OCI-M1 (cell line): ENCODE data around the gene DPF1.
A peak's percentile ranks its signal among the peaks of the same experiment; 100 is the strongest.

Source experiments
- DNase-seq: peaks from one replicate; lab custom pipeline; 2025; lab: John Stamatoyannopoulos, UW

The DPF1 gene

GRCh38 chr19:38197937-38198704 is 25.9 kb downstream of the DPF1 start:
- DNase-seq, result no peak

GRCh38 chr19:38196948-38197656 is 26.9 kb downstream of the DPF1 start:
- no peak for DNase-seq

- DNase-seq, result no peak
Observed at GRCh38 chr19:38196245-38196837, 27.7 kb downstream of the DPF1 start.

- no peak for DNase-seq
Observed at GRCh38 chr19:38195237-38195636, 28.8 kb downstream of the DPF1 start.

- DNase-seq, result no peak
Observed at GRCh38 chr19:38194061-38194701, 29.8 kb downstream of the DPF1 start.

GRCh38 chr19:38193445-38193844 is 30.6 kb downstream of the DPF1 start:
- no peak for DNase-seq

GRCh38 chr19:38191747-38192146 is 32.3 kb downstream of the DPF1 start:
- no peak for DNase-seq

- no peak for DNase-seq
Observed at GRCh38 chr19:38190793-38191192, 33.2 kb downstream of the DPF1 start.

GRCh38 chr19:38190061-38190460 is 34.0 kb downstream of the DPF1 start:
- peak; percentile 8 for DNase-seq

GRCh38 chr19:38185562-38185961 is 38.5 kb downstream of the DPF1 start:
- DNase-seq, result no peak

- no peak for DNase-seq
Observed at GRCh38 chr19:38184815-38185214, 39.2 kb downstream of the DPF1 start.

- no peak for DNase-seq
Observed at GRCh38 chr19:38183251-38183897, 40.6 kb downstream of the DPF1 start.

- no peak for DNase-seq
Observed at GRCh38 chr19:38182536-38183210, 41.3 kb downstream of the DPF1 start.

GRCh38 chr19:38180071-38180470 is 44.0 kb downstream of the DPF1 start:
- DNase-seq, result no peak

- DNase-seq, result no peak
Observed at GRCh38 chr19:38175422-38175821, 48.6 kb downstream of the DPF1 start.

GRCh38 chr19:38173291-38174041 is 50.6 kb downstream of the DPF1 start:
- no peak for DNase-seq

GRCh38 chr19:38172001-38172400 is 52.0 kb downstream of the DPF1 start:
- no peak for DNase-seq

GRCh38 chr19:38170334-38170733 is 53.7 kb downstream of the DPF1 start:
- DNase-seq, result no peak

GRCh38 chr19:38168637-38169036 is 55.4 kb downstream of the DPF1 start:
- no peak for DNase-seq

GRCh38 chr19:38165335-38165734 is 58.7 kb downstream of the DPF1 start:
- DNase-seq, result no peak

- DNase-seq, result no peak
Observed at GRCh38 chr19:38164526-38164925, 59.5 kb downstream of the DPF1 start.
